HEK293T (cell line): ENCODE results near the gene GABPB1.

Source experiments
- CTCF ChIA-PET: fragments of 350-600 bp; formaldehyde crosslinking; extraction: SDS; loops from one replicate; lab custom pipeline; 2021; ENCODE audit warnings: antibody characterized with exemption, inconsistent platforms; lab: Yijun Ruan, JAX
- POLR2A ChIA-PET: fragments of 350-600 bp; formaldehyde crosslinking; extraction: SDS; loops from one replicate; lab custom pipeline; 2020; ENCODE audit warnings: antibody characterized with exemption, inconsistent platforms; lab: Yijun Ruan, JAX
- DNase-seq: peaks from one replicate; pipeline ENCODE4 v3.0.0; 2012; ENCODE audit warnings: mixed read lengths; ENCODE audit errors: extremely low spot score
- ARNT ChIP-seq: fragments of 450-650 bp; IDR thresholded peaks from 2 replicates; pipeline ENCODE4 v1.6.1; 2017; ENCODE audit warnings: mild to moderate bottlenecking
- BHLHE40 ChIP-seq: fragments of 450-650 bp; IDR thresholded peaks from 2 replicates; pipeline ENCODE4 v1.6.1; 2016; ENCODE audit warnings: mild to moderate bottlenecking, moderate library complexity, borderline replicate concordance
- CTBP1 ChIP-seq: fragments of 450-650 bp; IDR thresholded peaks from 2 replicates; pipeline ENCODE4 v1.6.1; 2016; ENCODE audit warnings: borderline replicate concordance
- ELF4 ChIP-seq: fragments of 450-650 bp; IDR thresholded peaks from 2 replicates; pipeline ENCODE4 v1.6.1; 2017; ENCODE audit warnings: antibody characterized with exemption
- FOXA1 ChIP-seq: fragments of 450-650 bp; IDR thresholded peaks from 2 replicates; pipeline ENCODE4 v1.6.1; 2016; ENCODE audit warnings: mild to moderate bottlenecking
- FOXK2 ChIP-seq: fragments of 450-650 bp; IDR thresholded peaks from 2 replicates; pipeline ENCODE4 v1.6.1; 2016; ENCODE audit warnings: mild to moderate bottlenecking
- FOXM1 ChIP-seq: fragments of 450-650 bp; IDR thresholded peaks from 2 replicates; pipeline ENCODE4 v1.6.1; 2017; ENCODE audit warnings: mild to moderate bottlenecking, borderline replicate concordance
- HDGF ChIP-seq: fragments of 450-650 bp; IDR thresholded peaks from 2 replicates; pipeline ENCODE4 v1.6.1; 2017; ENCODE audit warnings: antibody characterized with exemption, borderline replicate concordance
- L3MBTL2 ChIP-seq: fragments of 450-650 bp; conservative IDR thresholded peaks from 2 replicates; pipeline ENCODE4 v1.6.1; 2016; ENCODE audit warnings: mild to moderate bottlenecking
- LEF1 ChIP-seq: fragments of 450-650 bp; IDR thresholded peaks from 2 replicates; pipeline ENCODE4 v1.6.1; 2017; ENCODE audit warnings: mild to moderate bottlenecking, borderline replicate concordance
- NFRKB ChIP-seq: fragments of 450-650 bp; IDR thresholded peaks from 2 replicates; pipeline ENCODE4 v1.6.1; 2016; ENCODE audit warnings: mild to moderate bottlenecking, moderate library complexity
- PKNOX1 ChIP-seq: fragments of 450-650 bp; IDR thresholded peaks from 2 replicates; pipeline ENCODE4 v1.6.1; 2016
- SP1 ChIP-seq: fragments of 450-650 bp; IDR thresholded peaks from 2 replicates; pipeline ENCODE4 v1.6.1; 2017
- SUZ12 ChIP-seq: fragments of 450-650 bp; IDR thresholded peaks from 2 replicates; pipeline ENCODE4 v1.6.1; 2016; ENCODE audit warnings: mild to moderate bottlenecking
- TARDBP ChIP-seq: fragments of 450-650 bp; IDR thresholded peaks from 2 replicates; pipeline ENCODE4 v1.6.1; 2016
- ZNF384 ChIP-seq: fragments of 450-650 bp; IDR thresholded peaks from 2 replicates; pipeline ENCODE4 v1.6.1; 2016

Gene GABPB1

DNA sequence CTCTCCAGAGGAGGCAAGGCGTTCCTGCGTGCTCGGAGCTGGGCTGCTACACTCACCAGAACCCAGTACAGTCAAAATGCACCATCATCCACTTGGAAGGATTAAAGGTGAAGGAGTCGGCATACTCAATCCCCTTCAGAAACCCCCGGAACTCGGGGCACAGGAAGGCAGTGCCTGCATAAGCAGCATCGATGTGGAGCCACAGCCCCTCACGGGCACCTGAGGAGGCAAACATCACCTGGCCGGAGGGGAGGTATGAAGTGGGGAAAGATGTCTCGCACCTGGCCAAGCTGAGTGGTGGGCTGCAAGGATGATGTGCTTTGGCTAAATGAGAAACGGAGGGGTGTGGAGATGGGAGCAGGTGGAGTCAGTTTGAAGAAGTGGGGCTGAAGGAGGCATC lies 102.4 kb downstream of the GABPB1 start:
- no peak for TF ChIP-seq ELF4
- no peak for TF ChIP-seq SUZ12
- no peak for TF ChIP-seq PKNOX1
- no peak for TF ChIP-seq L3MBTL2
- no peak for TF ChIP-seq NFRKB
- TF ChIP-seq BHLHE40, result no peak
- no peak for TF ChIP-seq FOXA1
- TF ChIP-seq FOXK2, result no peak
- no peak for TF ChIP-seq CTBP1
- ChIA-PET POLR2A (no interaction called here), CTCF (no interaction called here)
- DNase-seq, result no peak

- CTCF ChIA-PET, result no interaction called here
Measured at GRCh38 chr15:50251638-50252182, 103.3 kb downstream of the GABPB1 start.

GRCh38 chr15:50250760-50251394 lies 104.1 kb downstream of the GABPB1 start:
- DNase-seq, result no peak
- ChIA-PET CTCF (no interaction called here), POLR2A (no interaction called here)
- no peak for TF ChIP-seq TARDBP
- no peak for TF ChIP-seq ARNT
- no peak for TF ChIP-seq HDGF
- no peak for TF ChIP-seq FOXK2
- no peak for TF ChIP-seq ZNF384
- no peak for TF ChIP-seq BHLHE40
- TF ChIP-seq FOXA1, result no peak
- TF ChIP-seq SP1, result no peak
- no peak for TF ChIP-seq NFRKB

More at GRCh38 chr15:50251638-50252182, 103.3 kb downstream of the GABPB1 start:
- POLR2A ChIA-PET, result no interaction called here
- no peak for TF ChIP-seq ELF4
- TF ChIP-seq CTBP1, result no peak
- TF ChIP-seq FOXM1, result no peak
- TF ChIP-seq FOXK2, result no peak
- no peak for TF ChIP-seq HDGF
- TF ChIP-seq TARDBP, result no peak
- TF ChIP-seq FOXA1, result no peak
- no peak for TF ChIP-seq L3MBTL2
- no peak for TF ChIP-seq NFRKB
- TF ChIP-seq ARNT, result no peak
- TF ChIP-seq LEF1, result no peak
- no peak for TF ChIP-seq BHLHE40
- no peak for TF ChIP-seq PKNOX1
- no peak for DNase-seq

GRCh38 chr15:50249704-50250103 lies 105.3 kb downstream of the GABPB1 start:
- TF ChIP-seq BHLHE40 (no peak), FOXK2 (no peak), PKNOX1 (no peak), NFRKB (no peak), ELF4 (no peak), L3MBTL2 (no peak), FOXM1 (no peak), ARNT (no peak), SUZ12 (no peak), SP1 (no peak), LEF1 (no peak), CTBP1 (no peak), FOXA1 (no peak), TARDBP (no peak), HDGF (no peak), ZNF384 (no peak)
- no peak for DNase-seq
- POLR2A ChIA-PET, result no interaction called here
- CTCF ChIA-PET, result no interaction called here

GRCh38 chr15:50248994-50249582 lies 105.9 kb downstream of the GABPB1 start:
- CTCF ChIA-PET, result interaction anchor here (0.8 kb wide), 1 partner anchor 101 kb away, joined by 4 read pairs; no protein-coding TSS in a partner anchor
- POLR2A ChIA-PET, result no interaction called here
- no peak for TF ChIP-seq SUZ12
- TF ChIP-seq PKNOX1, result no peak
- TF ChIP-seq ARNT, result no peak
- TF ChIP-seq HDGF, result no peak
- no peak for TF ChIP-seq FOXA1

More at GRCh38 chr15:50248994-50249582, 105.9 kb downstream of the GABPB1 start:
- no peak for DNase-seq
